ENCODE results near the gene GLP2R.
"Not testable (repeated sequence)": the region's sequence is repeated elsewhere in the genome, so short reads cannot be mapped to it uniquely, and the experiment has no call there.

Gene GLP2R, protein sequence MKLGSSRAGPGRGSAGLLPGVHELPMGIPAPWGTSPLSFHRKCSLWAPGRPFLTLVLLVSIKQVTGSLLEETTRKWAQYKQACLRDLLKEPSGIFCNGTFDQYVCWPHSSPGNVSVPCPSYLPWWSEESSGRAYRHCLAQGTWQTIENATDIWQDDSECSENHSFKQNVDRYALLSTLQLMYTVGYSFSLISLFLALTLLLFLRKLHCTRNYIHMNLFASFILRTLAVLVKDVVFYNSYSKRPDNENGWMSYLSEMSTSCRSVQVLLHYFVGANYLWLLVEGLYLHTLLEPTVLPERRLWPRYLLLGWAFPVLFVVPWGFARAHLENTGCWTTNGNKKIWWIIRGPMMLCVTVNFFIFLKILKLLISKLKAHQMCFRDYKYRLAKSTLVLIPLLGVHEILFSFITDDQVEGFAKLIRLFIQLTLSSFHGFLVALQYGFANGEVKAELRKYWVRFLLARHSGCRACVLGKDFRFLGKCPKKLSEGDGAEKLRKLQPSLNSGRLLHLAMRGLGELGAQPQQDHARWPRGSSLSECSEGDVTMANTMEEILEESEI

DNA sequence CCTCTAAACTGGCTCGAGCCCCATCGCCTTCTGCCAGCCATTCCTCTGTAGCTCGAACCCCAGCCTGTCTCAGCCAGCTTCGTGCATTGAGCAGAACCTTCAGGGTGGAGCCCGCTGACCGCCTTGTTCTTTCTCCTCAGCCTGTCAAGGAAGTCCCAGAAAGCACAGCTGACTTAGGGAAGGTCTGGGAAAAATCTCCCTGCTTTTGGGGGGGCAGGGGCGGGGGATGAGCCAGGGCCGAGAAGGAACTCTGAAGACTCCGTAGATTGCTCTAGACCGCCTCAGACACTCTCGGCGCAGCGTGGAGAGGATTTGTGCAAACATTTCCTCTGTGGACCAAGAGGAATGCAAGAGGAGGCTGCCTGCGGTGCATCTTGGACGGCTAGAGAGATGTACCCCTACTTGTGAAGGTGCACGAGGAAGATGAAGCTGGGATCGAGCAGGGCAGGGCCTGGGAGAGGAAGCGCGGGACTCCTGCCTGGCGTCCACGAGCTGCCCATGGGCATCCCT is at the start of gene GLP2R:
Gene GLP2R, plus strand, starts transcription at position 284 of the 510 bp plus-strand sequence. Its CDS starts 140 bp downstream, at position 424.
- DNase-seq (ENCODE audit: low read depth in 2 of 2) = no peak

DNA sequence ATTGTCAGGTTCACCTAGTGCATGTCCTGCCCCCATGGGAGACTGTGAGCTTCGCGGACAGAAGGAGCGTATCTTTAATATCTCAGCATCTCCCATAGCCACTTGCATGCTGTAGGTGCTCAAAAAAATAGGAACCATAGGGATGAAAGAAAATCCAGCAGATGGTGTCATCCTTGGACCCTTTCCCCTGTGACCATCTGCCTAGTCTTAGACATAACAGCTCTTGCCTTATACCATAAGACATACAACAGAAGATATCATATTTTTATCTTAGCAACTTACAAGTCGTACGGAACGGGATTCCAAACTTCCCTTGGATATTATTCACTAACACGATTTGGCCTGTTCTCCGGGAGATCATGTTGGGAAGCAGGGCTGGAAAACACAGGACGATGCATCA is 48.8 kb upstream of the GLP2R start:
- no peak for DNase-seq (ENCODE audit: low read depth in 2 of 2)

DNA sequence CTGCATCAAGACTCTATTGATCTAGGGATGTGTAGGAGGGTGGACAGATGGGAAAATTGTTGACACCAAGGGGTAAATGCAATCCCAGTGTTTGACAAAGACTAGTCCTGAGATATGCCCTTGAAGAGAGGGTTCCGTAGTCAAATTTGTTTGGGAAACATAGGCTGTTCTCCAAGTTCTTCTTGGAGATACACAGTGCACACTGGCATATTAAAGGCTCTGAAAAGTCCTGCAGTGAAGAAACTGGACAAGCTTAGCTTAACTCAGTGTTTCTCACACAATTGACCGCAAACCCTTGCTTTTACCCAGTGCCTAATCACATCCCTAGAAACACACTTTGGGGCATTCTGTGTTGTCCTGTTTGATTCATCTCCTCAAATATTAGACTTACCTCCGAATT is 45.2 kb upstream of the GLP2R start:
- no peak for DNase-seq (ENCODE audit: low read depth in 2 of 2)

DNA sequence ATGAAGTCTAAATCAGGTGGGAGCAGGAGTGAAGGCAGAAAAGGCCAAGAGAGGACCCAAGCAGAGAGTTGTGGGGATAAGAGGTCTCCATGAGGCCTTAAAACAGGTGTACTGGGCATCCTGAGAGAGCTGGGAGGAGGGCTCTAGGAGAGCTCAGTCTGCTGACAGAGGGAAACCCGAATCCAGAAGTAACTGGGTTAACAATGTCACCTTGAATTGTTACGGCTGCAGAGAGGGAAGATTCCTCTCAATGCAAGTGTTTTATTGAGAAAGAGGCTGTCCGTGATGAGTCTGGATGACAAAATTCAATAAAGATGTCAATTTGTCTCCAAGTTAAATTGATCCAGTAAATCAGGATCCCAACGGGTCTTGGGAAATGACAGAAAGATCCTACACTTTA is 42.7 kb upstream of the GLP2R start:
- DNase-seq (ENCODE audit: low read depth in 2 of 2) = no peak

DNA sequence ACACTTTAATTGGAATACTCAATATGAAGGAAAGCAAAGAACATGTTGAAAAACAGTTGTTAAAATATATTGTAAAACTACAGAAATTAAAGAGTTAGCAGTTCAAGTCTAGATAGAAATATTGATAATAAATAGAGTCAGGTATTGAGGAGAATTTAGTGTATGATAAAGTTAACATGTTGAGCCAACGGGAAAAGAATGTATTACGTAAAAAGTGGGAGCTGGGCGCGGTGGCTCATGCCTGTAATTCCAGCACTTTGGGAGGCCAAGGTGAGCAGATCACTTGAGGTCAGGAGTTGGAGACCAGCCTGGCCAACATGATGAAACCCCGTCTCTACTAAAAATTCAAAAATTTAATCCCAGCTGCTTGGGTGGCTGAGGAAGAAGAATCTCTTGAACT is 42.3 kb upstream of the GLP2R start:
- DNase-seq (ENCODE audit: low read depth in 2 of 2) = not testable (repeated sequence)

DNA sequence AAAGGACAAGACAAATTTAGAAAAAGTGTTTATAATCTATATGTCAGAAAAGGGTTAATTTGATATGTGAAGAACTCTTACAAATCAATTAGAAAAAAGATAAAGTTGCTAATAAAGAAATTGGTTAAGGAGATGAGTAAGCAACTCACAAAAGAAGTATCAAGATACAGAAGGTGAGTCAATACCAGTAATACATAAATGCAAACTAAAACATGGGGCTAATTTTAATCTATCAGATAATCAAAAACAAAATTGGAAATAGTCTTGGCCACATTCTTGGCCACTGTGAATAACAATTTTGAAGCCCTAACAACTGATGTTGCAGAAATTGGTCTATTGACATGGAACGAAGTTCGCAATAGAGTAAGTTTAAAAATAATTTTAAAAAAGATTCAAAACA is 41.2 kb upstream of the GLP2R start:
- no peak for DNase-seq (ENCODE audit: low read depth in 2 of 2)

DNA sequence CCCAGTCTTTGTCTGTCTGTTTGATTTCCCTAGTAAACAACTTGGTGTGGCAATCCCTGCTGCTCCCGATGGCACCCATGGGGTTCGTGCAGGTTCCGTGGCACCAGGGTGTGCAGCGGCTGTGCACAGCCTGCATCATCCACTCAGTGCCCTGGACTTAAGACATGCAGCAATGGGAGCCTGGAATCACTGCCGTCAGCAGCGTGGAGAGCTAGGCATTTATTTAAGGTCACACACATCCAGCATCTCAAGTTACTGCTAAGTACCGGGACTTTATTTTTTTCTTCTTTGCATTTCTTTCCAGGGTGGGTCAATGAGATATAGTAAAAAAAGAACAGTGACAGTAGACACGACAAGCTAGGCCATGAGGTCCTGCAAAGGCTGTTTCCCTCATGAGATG is 37.1 kb upstream of the GLP2R start:
- no peak for DNase-seq (ENCODE audit: low read depth in 2 of 2)

DNA sequence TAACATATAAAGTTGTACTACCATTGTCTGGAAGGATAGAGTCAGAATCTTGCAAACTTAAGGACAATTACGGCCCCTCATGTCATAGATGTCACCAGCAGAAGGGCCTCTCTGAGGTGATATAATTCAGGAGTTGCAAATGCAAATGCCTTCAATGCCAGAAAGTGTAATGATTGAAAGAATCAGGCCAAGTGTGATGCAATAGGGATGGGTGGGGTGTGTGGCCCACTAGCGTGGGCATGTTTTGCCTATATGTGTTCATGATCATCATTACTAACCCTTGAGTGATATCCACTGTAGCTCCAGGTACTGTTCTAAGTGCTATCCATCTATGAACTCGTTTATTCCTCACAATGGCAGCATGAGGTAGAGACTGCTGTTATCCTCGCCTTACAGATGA is 35.4 kb upstream of the GLP2R start:
- no peak for DNase-seq (ENCODE audit: low read depth in 2 of 2)

DNA sequence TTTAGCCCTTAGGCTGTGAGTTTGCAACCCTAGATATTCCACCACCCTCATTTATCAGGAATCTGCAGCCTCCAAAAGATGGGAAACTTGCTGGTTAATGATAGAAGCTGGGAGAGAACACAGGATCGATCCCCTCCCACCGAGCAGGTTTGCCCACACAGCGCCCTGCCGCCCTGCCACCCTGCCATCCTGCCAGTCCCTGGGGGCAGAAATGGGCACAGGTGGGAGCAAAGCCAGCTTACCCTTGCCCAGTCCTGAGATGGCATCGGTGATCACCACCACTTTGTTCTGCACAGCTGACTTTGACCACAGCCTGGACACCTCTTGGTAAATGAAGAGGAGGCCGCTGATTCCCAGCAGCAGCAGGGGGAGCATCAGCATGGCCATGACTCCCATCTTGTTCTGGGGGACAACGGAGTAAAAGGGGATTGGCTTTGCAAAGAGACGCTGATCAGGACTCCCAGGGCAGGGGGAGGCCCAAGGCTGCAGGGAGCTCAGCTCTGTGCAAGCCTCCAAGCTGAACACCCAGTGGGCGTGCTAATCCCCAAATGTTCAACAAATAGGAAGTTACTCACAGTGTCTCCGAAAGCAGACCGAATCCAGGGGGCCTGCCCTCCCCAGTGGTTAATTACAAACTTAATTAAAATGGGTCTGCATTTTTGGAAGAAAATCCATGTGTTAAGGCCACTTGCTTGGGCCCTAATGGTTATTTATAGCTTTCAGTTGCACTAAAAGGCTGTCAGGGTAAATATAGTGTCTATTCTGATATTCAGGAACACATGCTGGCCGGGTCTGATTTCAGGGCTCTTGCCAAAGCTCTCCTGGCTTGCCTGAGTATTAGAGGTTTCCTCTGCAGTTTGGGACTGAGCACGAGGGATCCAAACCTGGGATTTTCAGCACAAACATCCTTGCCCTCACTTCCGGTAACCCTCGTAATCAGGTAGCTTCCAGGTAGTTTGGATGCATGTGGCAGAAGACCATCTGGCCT is 34.5 kb upstream of the GLP2R start, which contains the start of gene DHRS7C:
Gene DHRS7C, minus strand, starts transcription at position 704 of the 988 bp plus-strand sequence. Its CDS starts 308 bp downstream, at position 396.
- DNase-seq (ENCODE audit: low read depth in 2 of 2) = no peak

DNA sequence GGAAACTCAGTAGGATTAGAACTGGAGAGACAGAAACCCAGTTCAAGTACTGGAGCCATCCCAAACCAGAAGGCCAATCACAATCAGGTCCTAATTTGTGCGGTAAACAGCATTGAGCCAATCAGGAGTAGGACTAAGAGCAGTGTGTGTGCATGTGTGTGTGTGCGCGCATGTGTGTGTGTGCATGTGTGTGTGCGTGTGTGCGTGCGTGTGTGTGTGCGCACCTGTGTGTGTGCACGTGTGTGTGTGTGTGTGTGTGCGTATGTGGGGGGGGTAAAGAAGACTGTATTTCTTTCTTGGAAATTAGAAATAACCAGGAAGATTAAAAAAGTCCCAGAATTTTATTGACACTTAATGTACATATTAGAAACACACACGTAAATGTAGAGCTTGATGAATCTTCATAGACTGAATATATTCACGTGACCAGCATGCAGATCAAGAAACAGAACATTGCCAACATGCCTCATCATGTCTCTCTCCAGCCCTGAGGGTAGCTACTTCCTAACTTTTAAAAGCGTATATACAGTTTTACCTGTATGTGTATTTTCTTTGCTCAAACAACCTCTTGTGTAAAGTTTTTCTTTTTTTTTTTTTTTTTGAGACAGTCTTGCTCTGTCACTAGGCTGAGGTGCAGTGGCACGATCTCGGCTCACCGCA is 33.4 kb upstream of the GLP2R start:
- DNase-seq (ENCODE audit: low read depth in 2 of 2) = no peak

DNA sequence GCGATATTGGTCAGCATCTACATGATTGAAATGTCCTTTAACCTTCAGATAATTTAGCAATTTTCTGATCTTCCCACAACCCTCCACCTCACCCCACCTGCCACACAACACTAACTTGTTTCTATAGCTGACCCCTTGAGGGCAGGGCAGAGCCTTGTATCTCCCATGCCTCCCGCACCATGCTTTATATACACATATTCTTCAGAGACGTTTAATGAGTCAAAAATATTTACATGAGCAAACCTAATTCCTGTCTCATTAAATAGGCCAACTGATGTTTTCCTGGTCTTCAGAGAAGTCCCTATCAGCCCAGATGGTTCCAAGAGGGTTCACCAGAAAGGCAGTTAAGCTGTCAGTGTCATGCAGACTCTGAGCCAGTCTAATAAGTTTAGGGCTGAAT is 27.7 kb upstream of the GLP2R start:
- no peak for DNase-seq (ENCODE audit: low read depth in 2 of 2)

DNA sequence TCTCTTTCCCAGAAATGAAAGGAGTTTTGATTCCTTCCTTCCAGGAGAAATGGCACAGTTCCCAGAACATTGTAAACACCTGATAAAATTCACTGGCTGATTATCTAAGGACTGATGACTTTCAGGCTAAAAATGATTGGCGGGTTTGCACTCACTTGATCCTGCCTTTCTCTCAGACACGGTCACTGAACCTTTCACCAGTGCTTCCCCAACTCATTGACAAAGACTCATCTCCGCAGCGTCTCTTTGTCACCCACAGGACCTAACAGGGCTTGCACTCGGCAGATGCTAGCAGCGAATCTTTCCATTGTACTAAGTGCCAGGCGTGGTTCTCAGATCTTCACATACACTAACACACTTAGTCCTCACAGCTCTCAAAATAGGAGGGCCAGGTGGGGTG is 27.0 kb upstream of the GLP2R start:
- no peak for DNase-seq (ENCODE audit: low read depth in 2 of 2)

DNA sequence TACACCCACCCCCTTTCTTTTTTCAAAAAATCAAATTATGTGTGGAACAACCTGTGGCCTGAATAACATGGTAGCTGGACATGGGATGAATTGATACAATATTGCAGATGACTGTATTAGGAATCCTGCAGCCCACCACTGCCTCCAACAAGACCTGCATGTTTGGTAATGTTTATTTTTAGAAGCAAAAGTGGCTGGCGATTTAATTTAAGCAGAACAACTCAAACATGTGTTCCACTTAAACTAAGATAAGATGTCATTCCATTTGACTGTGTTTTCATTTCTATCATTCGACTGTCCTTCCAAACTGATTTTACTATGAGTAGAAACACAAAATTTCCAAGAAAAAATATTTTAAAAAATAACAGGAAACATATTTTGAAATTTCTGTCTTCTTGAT is 24.2 kb upstream of the GLP2R start:
- DNase-seq (ENCODE audit: low read depth in 2 of 2) = no peak

DNA sequence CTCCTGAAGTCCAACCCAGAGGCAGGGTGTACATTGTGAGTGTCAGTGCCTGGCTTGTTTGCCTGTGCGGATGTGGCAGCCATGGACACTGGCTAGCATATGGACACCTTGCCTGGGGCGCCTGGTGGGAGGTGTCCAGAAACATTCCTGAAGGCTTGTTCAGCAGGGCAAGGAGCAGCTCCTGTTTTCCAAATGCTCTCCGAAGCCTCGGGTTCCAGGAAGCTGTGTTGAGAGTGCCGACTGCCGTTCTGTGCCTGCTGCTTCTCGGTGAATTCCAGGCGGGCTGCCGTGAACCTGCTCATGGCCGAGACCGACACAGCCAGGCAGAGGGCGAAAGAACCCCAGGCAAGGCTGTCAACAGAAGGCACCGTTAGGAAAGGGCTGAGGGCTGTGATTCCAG is 23.4 kb upstream of the GLP2R start:
- DNase-seq (ENCODE audit: low read depth in 2 of 2) = no peak

DNA sequence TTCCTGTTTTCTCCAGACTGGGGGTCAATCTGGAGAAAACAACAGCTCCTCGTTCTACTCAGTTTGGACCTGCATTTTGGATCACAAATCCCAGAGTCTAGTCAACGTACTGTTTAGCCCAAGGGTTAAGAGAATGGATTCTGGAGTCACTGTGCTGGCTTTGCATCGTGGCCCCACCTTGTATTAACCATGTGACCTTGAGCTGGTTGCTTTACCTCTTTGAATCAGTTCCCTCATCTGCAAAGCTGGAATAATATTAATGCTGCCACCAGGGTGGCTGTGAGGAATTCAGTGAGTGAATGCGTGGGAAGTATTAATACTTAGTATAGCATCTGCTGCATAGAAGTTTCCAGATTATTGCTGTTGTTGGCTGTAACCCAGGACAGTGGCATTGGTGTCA is 23.0 kb upstream of the GLP2R start:
- no peak for DNase-seq (ENCODE audit: low read depth in 2 of 2)

DNA sequence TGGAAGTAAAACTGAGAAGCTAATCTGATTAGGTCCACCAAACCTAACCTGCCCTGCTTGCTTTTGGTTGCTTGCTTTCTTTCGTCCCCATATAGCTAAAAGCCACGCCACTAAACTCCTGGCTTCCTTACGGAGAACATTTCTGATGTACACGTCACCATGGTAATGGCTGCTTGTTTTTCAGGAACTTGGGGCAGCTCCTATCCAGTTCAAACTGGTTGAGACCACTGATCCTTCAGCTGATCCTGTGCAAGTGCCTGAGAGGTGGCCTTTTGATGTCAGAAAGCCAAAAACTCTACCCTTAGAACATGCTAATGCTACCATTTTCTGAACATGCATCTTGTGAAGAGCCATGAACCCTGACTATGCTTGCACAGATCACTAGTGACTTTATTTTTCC is 20.0 kb upstream of the GLP2R start:
- no peak for DNase-seq (ENCODE audit: low read depth in 2 of 2)

DNA sequence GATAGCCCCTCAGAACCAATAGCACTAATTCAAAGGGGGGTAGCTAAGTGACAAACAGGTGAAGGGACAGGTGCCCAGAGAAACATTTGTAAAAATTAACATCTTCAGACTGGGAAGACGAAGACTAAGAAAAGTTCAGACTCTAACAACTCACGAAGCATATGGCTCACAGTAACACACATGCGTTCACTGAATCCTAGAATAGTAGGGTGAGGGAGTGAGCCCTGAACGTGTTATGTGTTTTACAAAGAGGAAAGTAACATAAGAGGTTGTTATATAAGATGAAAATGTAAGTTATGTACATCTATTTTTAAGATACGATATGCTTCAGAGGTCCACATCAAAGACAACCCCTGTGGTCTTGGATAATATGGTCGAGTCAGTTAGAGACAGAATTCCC is 19.0 kb upstream of the GLP2R start:
- no peak for DNase-seq (ENCODE audit: low read depth in 2 of 2)

DNA sequence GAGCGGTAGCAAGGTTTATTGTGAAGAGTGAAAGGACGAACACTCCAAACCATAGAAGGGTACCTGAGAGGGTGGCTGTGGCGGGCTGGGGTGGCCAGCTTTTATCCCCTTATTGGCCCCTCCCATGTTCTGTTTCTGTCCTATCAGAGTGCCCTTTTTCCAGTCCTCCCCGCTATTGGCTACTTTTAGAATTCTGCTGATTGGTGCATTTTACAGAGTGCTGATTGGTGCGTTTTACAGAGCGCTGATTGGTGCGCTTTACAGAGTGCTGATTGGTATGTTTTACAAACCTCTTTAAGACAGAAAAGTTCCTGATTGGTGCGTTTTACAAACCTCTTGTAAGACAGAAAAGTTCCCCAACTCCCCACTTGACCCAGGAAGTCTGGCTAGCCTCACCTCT is 16.3 kb upstream of the GLP2R start:
- DNase-seq (ENCODE audit: low read depth in 2 of 2) = no peak

DNA sequence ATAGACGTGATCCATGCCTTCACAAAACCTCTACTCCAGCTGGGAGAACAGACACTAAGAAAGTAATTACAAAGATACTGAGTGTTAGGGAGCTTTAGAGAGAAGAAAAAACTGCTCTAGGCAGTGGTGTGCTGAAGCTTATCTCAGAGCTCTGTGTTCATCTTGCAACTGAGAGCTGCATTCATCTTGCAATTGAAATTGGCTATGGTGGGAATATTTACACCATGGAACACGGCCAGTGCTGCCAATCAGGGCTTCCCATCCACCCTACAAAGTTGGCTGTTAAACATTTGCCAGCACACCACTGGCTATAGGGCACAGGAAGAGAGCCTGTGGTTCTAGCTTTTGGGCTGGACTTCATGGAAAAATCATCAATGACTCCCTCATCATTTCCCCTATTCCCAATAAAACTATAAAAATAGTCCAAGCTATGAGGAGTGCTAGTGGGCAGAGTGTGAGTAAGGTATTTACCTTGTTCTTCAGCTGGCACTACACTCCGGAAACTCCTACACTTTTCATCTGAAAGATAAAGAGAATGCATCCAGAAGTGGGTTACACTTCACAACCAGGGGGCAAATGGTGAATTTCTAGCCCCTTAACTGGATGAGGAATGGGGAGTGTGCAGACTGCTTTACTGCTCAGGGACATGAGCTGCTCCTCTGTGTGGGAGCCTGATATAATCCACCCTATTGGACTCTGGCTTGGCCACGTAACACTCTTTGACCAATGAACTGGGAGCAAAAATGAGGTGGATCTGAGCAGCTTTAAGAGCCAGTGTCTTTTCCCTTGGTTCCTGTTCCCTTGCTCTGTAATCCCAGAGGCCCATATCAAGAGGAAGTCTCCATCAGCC is 15.4 kb upstream of the GLP2R start:
- DNase-seq (ENCODE audit: low read depth in 2 of 2) = no peak

DNA sequence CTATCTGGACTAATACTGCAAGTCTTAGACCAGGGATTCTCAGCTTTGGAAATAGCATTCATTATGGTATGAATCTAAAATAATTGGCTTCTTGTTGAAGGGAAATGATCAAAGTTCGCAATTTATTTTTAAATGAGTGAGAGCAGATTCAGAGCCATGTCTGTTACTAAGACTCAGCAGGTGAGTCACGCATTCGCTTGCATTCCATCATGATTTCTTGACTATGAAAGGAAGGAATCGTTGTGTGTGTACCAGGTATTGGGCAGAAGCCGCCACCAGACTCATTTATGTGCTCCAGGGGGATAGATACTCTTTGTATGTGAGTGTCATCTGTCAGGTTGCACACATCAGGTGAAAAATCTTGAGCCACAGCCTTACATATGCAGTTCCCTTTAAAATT is 14.6 kb upstream of the GLP2R start:
- DNase-seq (ENCODE audit: low read depth in 2 of 2) = no peak

DNA sequence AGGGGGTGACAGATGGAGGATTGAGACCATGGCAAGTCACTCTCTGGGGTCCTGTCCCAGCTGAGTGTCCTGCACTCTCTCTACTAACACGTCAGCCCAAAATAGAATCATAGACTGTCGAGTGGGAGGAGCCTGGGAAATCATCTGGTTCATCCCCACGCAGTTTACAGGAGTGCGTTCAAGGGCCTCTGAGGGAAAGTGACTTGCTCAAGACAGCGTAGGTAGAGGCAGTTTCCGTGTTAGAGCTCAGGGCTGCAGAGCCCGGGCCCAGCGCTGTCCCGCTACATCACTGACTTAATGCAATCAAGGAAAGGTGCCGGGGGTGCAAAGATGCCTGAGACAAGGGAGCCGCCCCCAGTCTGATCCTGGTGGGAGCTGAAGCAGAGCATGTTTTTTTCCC is 14.2 kb upstream of the GLP2R start:
- DNase-seq (ENCODE audit: low read depth in 2 of 2) = no peak
